Activated T-helper 1 cell treated with anti-CD3 and anti-CD28 coated beads, Interleukin-2, amount 50 U/mL, for 16 hours (primary cell): Measurements from ENCODE around the gene GNAT3.

Source experiments
- DNase-seq, 2 donors: peaks; one replicate each; pipeline ENCODE4 v3.0.0-alpha.2; 2020; ENCODE audit warnings: low read depth in 1 of 2, low spot score in 1 of 2

Gene GNAT3

DNA sequence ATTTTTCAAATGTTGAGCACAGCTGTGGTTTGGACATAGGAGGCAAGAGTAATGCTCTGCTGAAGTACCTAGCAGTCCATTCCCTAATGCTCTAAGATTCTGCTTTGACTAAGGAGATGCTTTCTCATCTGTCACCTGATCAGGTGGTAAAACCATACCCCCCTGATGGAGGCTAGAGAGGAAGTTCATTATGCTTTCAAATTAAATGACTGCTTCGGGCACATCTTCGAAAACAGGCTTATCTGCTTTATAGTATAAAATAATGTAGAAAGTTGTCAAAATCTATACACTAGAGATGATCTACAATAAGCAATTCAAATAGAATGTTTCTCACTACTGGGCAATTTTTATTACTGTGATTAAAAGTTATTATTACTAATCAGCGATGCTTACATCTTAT is at the start of gene GNAT3:
Gene GNAT3, minus strand, starts transcription at position 101 of the 400 bp plus-strand sequence. CDS start 138 bp downstream, outside the sequence.
- no peak for DNase-seq

DNA sequence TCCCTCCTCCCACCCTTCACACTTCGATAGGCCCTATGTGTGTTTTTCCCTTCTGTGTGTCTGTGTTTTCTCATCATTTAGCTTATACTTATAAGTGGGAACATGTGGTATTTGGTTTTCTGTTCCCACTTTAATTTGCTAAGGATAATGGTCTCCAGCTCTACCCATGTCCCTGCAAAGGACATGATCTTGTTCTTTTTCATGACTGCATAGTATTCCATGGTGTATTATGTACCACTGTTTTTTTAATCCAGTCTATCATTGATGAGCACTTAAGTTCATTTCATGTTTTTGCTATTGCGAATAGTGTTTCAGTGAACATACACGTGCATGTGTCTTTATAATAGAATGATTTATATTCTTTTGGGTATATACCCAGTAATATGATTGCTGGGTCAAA is 46.3 kb upstream of the GNAT3 start:
- no peak for DNase-seq

DNA sequence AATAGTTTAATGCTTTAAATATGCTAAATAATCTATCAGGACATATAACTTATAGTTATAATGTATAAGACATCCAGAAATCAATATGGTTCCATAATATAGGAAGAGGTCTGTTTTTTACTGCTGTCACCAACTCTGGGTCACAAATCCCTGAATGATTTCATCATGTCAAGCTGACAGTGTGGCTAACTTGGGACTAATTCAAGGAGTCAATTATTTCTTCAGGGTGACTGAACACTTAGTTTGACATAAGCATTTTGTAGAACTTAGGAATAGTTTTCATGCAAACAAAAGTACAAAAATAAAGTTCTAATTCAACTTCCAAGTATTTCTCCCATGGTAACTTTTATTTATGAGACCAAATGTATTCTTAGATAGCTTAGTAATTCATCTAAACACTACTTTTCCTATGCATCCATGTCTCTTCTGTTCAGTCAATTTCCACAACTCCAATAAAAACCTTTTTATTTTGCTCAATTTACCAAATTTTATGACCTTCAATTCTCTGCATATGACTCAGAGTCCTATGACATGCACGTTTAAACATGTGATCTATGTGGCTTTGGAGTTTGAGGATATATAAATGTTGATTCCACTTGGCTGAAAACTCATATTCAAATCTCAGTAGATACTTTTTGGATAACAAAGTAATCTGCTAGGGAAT is 40.3 kb upstream of the GNAT3 start:
- no peak for DNase-seq

DNA sequence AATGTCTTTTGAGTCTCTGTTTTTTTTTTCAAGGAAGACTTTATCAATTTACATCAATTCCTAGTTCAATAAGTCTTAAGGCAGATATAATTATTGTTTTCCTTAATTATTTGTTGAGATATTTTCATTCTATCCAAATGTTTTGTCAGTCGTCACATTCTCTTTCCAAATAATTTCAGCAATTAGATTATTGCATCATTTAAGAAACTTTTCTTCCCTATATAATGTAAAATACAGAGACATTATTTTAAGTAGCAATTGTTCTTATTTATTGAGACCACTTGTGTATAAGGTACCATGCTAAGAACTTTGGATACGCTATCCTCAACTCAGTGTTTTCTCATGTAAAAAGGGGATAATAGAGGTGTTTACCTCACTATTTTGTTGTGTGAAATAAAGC is 38.1 kb upstream of the GNAT3 start:
- DNase-seq = no peak

DNA sequence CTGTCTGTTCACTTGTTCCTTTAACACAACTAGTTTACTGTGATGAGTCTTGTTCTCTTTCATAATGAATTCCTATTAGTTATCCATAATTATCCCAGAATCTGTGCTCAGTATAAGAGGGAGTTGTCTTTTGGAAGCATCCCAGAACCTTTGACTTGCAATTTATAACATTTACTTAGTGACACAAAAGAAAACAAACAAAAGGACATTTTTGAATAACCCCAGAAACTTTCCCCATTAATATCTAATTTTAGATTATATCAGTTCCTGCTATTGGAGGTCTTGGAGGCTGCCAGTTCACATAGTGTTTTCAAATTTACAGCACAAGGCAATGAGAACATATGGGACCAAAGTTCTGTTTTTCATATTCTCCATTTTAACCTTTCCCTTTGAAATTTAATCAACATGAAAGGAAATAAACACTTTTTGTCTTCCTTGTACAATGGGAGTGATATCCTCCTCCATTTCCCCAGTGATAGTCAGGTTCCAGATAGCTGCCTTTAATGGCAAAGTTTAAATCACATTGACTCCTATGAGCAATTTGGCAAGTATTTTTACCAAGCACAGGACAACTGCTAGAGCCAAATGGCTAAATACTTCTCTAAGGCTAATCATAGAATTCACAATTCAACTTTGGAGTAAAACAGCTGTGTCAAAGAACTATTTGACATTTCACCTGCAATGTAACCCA is 37.1 kb upstream of the GNAT3 start:
- no peak for DNase-seq

DNA sequence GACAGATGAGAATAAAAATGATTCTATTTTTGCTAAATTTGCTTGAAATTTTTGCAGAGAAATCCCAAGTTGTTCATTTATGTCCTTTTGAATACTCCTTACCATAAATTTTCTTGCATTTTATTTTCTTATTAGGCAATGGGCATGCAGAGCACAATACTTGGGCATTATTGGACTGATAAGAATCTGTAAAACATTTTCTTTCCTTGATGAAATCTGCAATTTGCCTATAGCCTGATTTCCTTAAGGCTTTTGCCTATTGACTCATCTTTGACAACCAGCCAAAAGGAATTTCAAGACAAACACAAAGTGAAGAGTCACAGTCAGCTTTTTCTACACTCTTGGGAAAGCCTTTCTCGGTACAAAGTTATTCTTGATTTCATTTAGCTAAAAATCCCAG is 30.5 kb upstream of the GNAT3 start:
- DNase-seq = no peak

GRCh38 chr7:80540836-80541235 is 29.0 kb upstream of the GNAT3 start:
- DNase-seq = no peak

DNA sequence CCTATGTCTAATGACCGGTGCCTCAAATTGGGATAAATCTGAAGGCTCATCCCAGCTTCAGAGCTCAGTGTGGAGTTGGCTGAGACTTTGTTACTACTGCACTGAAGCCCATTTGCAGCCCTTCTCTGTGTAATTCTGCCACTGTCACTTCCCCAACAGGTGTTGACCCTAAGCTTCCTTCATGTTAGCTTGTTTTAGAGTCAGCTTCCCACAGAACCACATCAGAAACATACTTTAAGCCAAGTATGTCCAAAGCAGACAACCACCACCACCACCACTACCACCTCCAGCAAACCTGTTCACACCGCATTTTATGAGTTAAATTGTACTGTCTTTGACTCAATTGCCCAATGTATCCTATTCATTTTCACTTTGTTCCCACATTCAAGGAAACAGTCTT is 25.2 kb upstream of the GNAT3 start:
- DNase-seq = no peak

DNA sequence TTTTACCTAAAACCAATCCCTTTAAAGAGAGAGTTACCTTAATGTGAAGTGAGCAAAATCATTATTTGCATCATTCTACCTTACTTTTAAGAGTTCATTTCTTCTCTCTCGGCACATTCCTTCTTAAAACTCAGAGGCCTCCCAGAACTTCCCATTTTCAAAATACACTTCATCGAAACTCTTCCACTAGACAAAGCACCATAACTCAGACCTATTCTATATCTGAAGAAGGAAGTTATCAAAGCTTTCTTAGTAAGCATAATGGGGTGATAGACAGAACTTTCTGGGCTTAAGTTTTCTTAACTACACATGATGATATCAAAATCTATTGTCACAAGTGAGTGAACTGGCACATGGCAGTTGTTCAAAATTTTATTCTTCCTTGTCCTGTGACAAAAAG is 24.6 kb upstream of the GNAT3 start:
- no peak for DNase-seq

DNA sequence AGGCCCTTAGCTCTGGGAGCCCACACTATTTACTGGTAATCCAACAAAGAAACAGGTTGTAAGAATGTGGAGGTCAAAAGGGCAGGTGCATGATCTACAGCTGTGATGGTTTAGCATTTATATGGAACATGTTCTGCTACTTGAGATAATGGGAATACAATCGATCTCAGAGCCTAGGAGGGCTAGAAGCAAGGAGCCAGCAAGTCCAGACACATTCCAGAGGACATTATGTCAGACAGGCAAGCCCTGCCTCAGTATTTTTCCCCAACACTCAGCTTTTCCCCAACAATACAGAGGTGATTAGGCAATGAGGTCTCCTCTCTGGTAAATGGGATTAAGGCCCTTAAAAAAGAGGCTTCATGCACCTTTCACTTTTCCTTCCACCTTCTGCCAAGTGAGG is 21.4 kb upstream of the GNAT3 start:
- no peak for DNase-seq

DNA sequence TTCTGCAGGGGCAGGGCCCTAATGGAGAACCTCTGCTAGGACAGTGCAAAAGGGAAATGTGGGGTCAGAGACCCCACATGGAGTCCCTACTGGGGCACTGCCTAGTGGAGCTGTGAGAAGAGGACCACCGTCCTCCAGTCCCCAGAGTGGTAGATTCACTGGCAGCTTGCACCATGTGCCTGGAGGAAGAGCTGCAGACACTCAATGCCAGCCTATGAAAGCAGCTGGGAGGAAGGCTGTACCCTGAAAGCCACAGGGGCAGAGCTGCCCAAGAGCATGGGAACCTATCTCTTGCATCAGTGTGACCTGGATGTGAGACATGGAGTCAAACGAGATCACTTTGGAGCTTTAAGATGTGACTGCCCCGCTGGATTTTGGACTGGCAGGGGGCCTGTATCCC is 20.3 kb upstream of the GNAT3 start:
- DNase-seq = no peak

GRCh38 chr7:80530136-80530535 is 18.3 kb upstream of the GNAT3 start:
- no peak for DNase-seq

GRCh38 chr7:80529362-80529761 is 17.5 kb upstream of the GNAT3 start:
- no peak for DNase-seq

DNA sequence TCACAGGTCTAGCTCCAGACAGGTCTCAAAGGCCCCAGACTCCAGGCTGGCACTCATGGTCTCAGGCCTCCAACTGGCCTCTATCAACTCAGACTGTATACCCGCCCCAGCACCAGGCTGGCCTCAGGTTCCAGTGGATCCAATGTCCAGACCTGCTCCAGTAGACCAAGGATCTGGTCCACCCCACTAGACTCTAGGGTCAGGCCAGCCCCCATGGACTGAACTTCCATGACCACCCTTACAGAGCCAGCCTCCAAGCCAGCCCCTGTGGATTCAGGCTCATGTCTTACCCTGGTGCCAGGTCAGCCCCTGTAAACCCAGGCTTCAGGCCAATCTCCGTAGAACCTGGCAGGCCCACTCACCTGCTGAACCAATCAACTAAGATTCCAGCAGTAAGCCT is 16.8 kb upstream of the GNAT3 start:
- no peak for DNase-seq

- DNase-seq = no peak
Observed at GRCh38 chr7:80526472-80526871, 14.6 kb upstream of the GNAT3 start.

DNA sequence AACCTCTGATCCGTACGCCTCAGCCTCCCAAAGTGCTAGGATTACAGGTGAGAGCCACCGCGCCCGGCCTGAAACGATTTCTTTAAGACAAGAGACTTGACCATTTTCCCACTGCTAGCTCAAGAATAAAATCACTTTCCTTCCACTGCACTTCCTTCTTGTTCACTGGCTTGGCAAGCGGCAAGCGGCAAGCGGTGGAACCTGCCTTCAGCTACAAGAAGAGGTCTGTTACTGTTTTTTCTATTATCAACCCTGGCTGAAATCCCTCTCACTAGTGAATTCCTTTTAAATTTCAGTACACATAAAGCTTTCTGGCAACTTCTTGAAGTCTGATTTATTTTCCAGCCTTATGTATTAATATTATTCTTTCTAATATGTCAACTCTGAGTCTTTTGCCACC is 12.8 kb upstream of the GNAT3 start:
- DNase-seq = no peak

- DNase-seq = no peak
Observed at GRCh38 chr7:80521809-80522208, 9.9 kb upstream of the GNAT3 start.

- no peak for DNase-seq
Observed at GRCh38 chr7:80520199-80520598, 8.3 kb upstream of the GNAT3 start.

DNA sequence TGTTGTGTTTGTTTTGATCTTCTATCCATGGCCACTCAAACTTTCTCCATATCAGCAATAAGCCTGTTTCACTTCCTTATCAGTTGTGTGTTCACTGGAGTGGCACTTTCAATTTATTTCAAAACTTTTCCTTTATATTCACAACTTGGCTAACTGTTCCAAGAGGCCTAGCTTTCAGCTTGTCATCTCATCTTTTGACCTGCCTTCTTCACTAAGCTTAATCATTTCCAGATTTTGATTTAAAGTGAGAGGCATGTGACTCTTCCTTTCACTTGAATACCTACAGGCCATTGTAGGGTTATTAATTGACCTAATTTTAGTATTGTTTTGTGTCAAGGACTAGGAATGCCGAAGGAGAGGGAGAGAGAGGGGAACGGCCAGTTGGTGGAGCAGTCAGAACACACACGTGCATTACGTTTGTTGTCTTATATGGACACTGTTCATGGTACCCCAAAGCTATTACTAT is 5.5 kb upstream of the GNAT3 start:
- no peak for DNase-seq

DNA sequence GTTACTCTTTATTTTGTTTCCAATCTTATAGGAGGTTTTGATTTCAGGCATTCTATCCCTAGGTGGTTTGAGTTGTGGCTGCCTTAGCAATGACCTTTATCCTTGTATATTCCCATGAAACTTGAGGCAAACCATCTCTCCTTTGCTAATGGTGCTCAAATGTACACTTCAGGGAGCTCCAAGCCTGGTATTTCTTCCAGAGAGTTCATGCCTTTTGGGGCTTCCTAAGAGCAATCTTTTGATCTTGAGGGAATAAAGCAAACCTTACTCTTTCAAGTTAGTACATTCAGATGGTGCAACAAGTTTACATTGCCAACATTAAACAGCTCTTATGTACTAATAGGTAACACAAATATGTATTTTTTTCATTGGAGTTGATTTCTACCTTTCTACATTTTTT is 3.4 kb upstream of the GNAT3 start:
- DNase-seq = no peak

DNA sequence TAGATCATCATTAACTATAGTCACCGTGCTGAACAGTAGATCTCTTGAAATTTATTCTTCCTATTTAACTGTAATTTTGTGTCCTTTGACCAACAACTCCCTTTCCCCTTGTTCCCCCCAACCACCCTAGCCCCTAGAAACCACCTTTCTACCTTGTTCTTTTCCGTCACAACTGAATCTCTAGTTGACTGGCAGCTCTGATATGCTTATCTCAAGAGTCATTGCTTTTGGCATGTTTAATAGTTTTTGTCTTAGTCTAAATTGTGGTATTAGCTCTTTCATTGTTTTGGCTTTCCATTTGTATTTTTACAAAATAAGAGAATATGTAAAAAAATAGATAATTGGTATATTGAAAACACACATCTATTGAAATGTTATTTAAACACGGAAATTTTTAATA is 1.8 kb downstream of the GNAT3 start:
- DNase-seq = no peak

GRCh38 chr7:80508440-80508839 is 3.4 kb downstream of the GNAT3 start:
- DNase-seq = no peak

- no peak for DNase-seq
Observed at GRCh38 chr7:80505900-80506500, 5.9 kb downstream of the GNAT3 start.
